Skeletal muscle tissue (tissue), 4 donors: ENCODE results near the gene RBP3. TPM values are rescaled to one million over a fixed set of nuclear protein-coding genes. Genes with fewer than 3 reads are reported as not detected.

Experiments
- H3K27ac ChIP-seq: one replicate; pipeline ENCODE4 v1.7.0; 2013; ENCODE audit warnings: mild to moderate bottlenecking, low read depth, low read length, inconsistent platforms
- H3K27me3 ChIP-seq, 3 donors: one replicate each; pipeline ENCODE4 v1.7.0; 2013; ENCODE audit warnings: low read length in 3 of 3; ENCODE audit not compliant: control insufficient read depth in 3 of 3, insufficient read depth in 3 of 3
- H3K36me3 ChIP-seq, 3 donors: one replicate each; pipeline ENCODE4 v1.7.0; 2013; ENCODE audit warnings: low read length in 3 of 3; ENCODE audit not compliant: control insufficient read depth in 3 of 3, insufficient read depth in 3 of 3
- H3K4me1 ChIP-seq, 3 donors: one replicate each; pipeline ENCODE4 v1.7.0; 2013; ENCODE audit warnings: low read length in 3 of 3, mild to moderate bottlenecking in 3 of 3; ENCODE audit not compliant: control insufficient read depth in 3 of 3, insufficient read depth in 3 of 3
- H3K4me3 ChIP-seq, 3 donors: one replicate each; pipeline ENCODE4 v1.7.0; 2013; ENCODE audit warnings: low read length in 3 of 3
- H3K9ac ChIP-seq, 3 donors: one replicate each; pipeline ENCODE4 v1.7.0; 2013; ENCODE audit warnings: low read length in 3 of 3, mild to moderate bottlenecking in 3 of 3, moderate library complexity in 2 of 3, low read depth in 1 of 3
- H3K9me3 ChIP-seq, 3 donors: one replicate each; pipeline ENCODE4 v1.7.0; 2013; ENCODE audit warnings: low read length in 3 of 3; ENCODE audit not compliant: control insufficient read depth in 3 of 3
- total RNA-seq: library from RNA; depleted of rRNA; stranded (reverse); fragments of >200 nt; gene quantifications from one replicate; pipeline ENCODE4 v1.2.3, GENCODE V29; 2014
- donor health status: Osteomylitis.

RBP3 gene
- total RNA-seq, 1 donor from 2014 or later, result not detected

DNA sequence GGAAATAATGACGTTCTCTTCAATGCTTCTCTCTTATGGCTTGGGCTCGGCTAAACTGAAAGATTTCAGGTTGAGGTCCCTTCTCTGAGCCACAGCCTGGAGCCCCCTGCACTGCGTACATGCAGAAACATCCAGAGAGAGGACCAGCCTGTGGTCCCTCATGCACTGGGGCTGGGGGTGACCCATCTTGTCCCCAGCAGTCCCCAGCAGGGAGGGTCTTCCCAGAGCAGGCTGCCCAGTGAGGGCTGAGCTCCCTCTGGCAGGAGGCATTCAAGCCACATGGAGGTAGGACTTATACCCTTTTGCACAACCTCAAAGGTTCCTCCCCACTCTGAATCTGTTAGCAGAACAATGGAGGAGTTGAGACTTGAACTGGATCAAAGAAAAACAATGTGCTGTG, 40.8 kb upstream of the RBP3 start:
- no peak overlapping the region for H3K9ac ChIP-seq
- H3K4me3 ChIP-seq, result no peak overlapping the region
- H3K9me3 ChIP-seq, result no peaks in the 10 kb centered on the region
- peaks cover 5 to 23% (median 15%) of the 10 kb centered on the region in 3 donors for H3K27me3 ChIP-seq
- peaks cover 0 to 3% (median 0%) of the 10 kb centered on the region in 3 donors for H3K4me1 ChIP-seq
- H3K27ac ChIP-seq, result no peak overlapping the region
- no peaks in the 10 kb centered on the region for H3K36me3 ChIP-seq

DNA sequence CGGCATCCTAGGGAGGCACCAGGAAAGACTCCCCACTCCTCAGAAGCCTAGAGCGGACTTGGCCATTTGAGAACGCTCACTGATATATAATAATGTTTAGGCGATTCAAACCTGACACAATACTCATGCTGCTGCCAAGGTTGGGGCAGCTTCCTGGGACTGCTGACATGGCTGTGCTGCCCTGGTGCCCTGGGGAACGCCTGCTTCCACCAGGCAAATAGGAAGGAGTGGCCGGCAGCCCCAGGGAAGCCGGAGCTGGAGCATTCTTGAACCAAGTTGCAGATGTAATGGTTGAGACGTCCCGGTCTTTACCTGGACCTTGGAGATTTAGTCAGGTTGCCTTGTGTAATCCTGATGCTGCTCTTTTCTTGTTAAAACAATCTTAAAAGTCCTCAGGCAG, 39.4 kb upstream of the RBP3 start:
- H3K9me3 ChIP-seq, result no peaks in the 10 kb centered on the region
- H3K27me3 ChIP-seq, result peaks cover 0 to 17% (median 13%) of the 10 kb centered on the region in 3 donors
- no peak overlapping the region for H3K27ac ChIP-seq
- no peak overlapping the region for H3K4me3 ChIP-seq
- H3K9ac ChIP-seq, result no peak overlapping the region
- no peaks in the 10 kb centered on the region for H3K36me3 ChIP-seq
- peaks cover 0 to 3% (median 0%) of the 10 kb centered on the region in 3 donors for H3K4me1 ChIP-seq

DNA sequence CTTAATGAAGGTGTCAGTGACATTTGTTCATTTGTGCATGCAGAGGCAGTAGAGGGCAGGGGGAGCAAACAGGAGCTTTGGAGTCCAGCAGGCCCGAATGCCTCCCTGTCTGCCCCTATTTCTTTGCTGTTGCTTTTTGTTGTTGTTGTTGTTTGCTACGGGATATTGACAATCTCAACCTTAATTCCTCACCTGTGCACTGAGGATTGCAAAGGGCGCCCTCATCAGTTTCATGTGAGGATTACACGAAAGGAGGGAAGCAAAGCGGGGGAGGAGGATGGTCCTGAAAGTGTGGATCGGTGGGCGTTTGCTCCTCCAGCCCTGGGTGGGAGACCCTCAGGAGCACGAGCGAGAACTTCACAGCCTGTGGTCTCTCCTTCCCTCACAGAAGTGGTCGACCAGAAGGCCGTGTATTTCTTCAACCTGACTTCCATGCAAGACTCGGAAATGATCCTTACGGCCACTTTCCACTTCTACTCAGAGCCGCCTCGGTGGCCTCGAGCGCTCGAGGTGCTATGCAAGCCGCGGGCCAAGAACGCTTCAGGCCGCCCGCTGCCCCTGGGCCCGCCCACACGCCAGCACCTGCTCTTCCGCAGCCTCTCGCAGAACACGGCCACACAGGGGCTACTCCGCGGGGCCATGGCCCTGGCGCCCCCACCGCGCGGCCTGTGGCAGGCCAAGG, 38.6 kb upstream of the RBP3 start:
- Histone ChIP-seq H3K4me3 (no peak overlapping the region), H3K27ac (no peak overlapping the region), H3K27me3 (peaks cover 0 to 17% (median 13%) of the 10 kb centered on the region in 3 donors), H3K36me3 (no peaks in the 10 kb centered on the region), H3K9ac (no peak overlapping the region), H3K4me1 (peaks cover 0 to 3% (median 0%) of the 10 kb centered on the region in 3 donors), H3K9me3 (no peaks in the 10 kb centered on the region)

DNA sequence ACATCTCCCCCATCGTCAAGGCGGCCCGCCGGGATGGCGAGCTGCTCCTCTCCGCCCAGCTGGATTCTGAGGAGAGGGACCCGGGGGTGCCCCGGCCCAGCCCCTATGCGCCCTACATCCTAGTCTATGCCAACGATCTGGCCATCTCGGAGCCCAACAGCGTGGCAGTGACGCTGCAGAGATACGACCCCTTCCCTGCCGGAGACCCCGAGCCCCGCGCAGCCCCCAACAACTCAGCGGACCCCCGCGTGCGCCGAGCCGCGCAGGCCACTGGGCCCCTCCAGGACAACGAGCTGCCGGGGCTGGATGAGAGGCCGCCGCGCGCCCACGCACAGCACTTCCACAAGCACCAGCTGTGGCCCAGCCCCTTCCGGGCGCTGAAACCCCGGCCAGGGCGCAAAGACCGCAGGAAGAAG, 38.1 kb upstream of the RBP3 start:
- H3K9me3 ChIP-seq, result no peaks in the 10 kb centered on the region
- no peak overlapping the region for H3K9ac ChIP-seq
- no peak overlapping the region for H3K4me3 ChIP-seq
- no peak overlapping the region for H3K27ac ChIP-seq
- H3K4me1 ChIP-seq, result peaks cover 0 to 3% (median 0%) of the 10 kb centered on the region in 3 donors
- peaks cover 0 to 17% (median 10%) of the 10 kb centered on the region in 3 donors for H3K27me3 ChIP-seq
- no peaks in the 10 kb centered on the region for H3K36me3 ChIP-seq

DNA sequence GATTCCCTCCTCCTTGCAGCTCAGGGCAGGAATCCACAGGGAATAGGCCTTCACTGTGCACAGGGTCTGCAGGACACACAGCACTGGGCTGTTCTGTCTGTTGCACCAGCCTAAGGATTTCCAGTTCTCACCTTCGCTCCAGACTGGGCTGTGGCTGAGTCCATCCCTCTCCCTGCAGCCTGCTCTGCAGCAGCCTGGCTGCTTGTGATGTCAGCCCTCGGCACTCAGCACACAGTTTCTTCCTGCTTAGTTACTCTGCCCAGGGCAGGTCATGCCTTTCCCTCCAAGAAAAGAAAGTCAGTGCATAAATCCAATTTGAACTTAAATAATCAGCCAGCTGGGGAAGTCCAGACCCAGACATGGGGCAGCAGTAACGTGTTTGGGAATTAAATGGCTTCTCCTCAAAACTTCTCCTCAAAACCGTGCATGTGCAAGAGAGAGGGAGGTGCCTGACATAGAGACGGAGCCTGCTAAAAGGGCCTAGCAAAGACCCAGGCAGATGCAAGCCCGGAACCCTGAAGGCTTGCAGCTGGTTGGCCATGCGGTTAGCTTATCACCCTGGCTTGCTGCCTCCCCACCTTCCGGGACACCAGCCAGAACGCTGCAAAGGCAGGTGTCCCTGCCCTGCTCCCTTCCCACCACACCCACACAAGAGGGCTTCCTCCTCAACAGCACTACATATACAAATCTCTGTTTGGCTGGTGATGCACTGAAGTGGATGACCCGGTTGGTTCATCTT, 36.8 kb upstream of the RBP3 start:
- H3K27ac ChIP-seq, result no peak overlapping the region
- H3K27me3 ChIP-seq, result peaks cover 0 to 17% (median 6%) of the 10 kb centered on the region in 3 donors
- H3K4me3 ChIP-seq, result no peak overlapping the region
- peaks cover 0 to 3% (median 0%) of the 10 kb centered on the region in 3 donors for H3K4me1 ChIP-seq
- no peaks in the 10 kb centered on the region for H3K36me3 ChIP-seq
- H3K9me3 ChIP-seq, result no peaks in the 10 kb centered on the region
- no peak overlapping the region for H3K9ac ChIP-seq

DNA sequence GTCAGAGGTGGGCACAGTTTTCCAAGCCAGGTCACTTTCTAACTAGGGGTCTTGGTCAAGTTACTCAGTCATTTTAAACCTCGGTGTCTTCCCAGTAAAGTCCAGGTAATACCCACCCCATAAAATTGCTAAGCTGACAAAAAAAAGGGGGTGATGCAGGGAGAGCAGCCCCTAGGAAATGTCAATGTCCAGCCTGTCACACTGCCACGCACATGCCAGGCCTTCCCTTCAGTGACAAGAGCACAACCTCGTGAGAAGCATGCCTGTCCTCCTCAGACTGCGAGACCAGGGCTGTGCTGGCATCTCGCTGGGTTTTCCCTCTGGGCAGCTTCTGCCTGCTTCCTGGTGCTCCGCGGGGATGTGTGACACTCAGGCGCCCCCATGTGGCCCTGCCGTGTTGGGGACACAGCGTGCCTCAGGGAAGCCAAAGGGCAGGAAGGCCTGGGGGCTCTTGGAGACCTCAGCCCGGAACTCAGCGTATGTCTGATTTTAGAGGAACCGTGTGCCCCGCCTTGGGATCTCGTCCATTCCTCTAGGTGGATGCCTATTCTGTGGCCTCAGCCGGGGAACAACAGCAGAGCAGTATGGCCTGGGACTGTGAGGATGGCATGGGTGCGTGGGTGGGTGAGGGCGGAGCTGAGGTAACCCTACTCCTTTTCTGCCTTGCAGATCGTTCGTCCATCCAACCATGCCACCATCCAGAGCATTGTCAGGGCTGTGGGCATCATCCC, 36.1 kb upstream of the RBP3 start:
- Histone ChIP-seq H3K36me3 (no peaks in the 10 kb centered on the region), H3K9me3 (no peaks in the 10 kb centered on the region), H3K4me3 (no peak overlapping the region), H3K9ac (no peak overlapping the region), H3K27ac (no peak overlapping the region), H3K27me3 (peaks cover 0 to 17% (median 6%) of the 10 kb centered on the region in 3 donors), H3K4me1 (peaks cover 0 to 3% (median 0%) of the 10 kb centered on the region in 3 donors)

DNA sequence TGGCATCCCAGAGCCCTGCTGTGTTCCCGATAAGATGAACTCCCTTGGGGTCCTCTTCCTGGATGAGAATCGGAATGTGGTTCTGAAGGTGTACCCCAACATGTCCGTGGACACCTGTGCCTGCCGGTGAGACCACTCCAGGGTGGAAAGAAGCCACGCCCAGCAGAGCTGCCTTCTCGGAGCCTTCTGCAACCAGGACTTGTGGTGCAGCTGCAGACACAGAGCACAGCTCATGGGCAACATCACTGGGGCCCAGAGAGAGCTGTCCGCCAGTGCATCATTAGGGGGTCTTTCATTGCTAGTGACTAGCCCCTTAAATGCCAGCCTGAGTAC, 35.5 kb upstream of the RBP3 start:
- H3K4me1 ChIP-seq, result peaks cover 0 to 3% (median 0%) of the 10 kb centered on the region in 3 donors
- H3K36me3 ChIP-seq, result no peaks in the 10 kb centered on the region
- H3K27ac ChIP-seq, result no peak overlapping the region
- peaks cover 0 to 15% (median 6%) of the 10 kb centered on the region in 3 donors for H3K27me3 ChIP-seq
- no peak overlapping the region for H3K4me3 ChIP-seq
- H3K9me3 ChIP-seq, result no peaks in the 10 kb centered on the region
- no peak overlapping the region for H3K9ac ChIP-seq

DNA sequence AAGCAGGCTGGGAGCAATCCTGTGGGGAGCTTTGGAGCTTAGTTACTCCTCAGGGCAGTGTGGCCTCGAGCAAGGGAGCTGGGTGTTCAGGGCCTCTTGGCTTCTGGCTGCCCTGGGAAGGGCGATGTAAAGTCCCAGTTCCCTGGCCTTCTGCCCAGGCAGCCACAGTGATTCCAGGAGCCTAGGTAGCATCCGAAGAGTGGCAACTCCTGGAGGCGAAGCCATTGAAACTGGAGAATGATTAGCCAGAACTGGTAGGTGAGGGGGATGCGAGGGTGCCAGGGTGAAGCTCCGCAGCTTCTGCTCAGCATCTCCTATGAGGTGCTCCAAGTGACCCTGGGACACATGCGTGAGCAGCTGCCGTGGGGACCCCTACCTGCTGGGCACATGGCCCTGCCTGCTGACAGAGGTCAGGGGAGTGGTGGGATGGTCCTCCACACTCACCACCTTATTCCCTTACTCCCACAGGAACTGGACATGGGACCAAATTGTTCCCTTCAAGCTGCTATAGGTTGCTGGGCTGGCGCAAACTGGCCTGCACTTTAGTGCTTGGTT, 33.7 kb upstream of the RBP3 start:
- H3K27me3 ChIP-seq, result peaks cover 0 to 8% (median 6%) of the 10 kb centered on the region in 3 donors
- H3K4me1 ChIP-seq, result peaks cover 0 to 3% (median 0%) of the 10 kb centered on the region in 3 donors
- H3K9ac ChIP-seq, result no peak overlapping the region
- H3K9me3 ChIP-seq, result no peaks in the 10 kb centered on the region
- H3K4me3 ChIP-seq, result no peak overlapping the region
- no peaks in the 10 kb centered on the region for H3K36me3 ChIP-seq
- H3K27ac ChIP-seq, result no peak overlapping the region

DNA sequence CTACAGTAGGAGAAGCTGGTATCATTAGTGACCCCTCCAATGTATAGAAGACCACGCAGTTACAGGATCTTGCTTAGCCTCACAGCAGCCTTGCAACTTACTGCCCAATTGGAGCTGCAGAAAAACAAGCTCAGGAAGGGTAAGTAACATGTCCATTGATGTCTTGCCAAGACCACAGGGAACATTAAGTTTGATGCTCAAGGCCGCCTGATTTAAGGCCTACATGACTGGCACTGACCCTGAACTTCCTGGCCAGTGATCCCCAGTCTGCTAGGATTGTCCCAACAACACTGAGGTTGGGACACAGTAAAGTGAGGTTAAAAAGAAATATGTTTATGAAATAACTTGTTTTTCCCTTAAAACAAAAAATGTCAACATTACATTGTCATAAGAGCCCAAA, 32.7 kb upstream of the RBP3 start:
- Histone ChIP-seq H3K4me3 (no peak overlapping the region), H3K4me1 (peaks cover 0 to 3% (median 0%) of the 10 kb centered on the region in 3 donors), H3K9me3 (no peaks in the 10 kb centered on the region)

More for the DNA sequence above, 32.7 kb upstream of the RBP3 start:
- Histone ChIP-seq H3K9ac (no peak overlapping the region), H3K27ac (no peak overlapping the region), H3K36me3 (no peaks in the 10 kb centered on the region), H3K27me3 (peaks cover 0 to 6% (median 1%) of the 10 kb centered on the region in 3 donors)
